Activated CD4-positive, alpha-beta T cell treated with anti-CD3 and anti-CD28 coated beads for 36 hours (primary cell): Measurements from ENCODE around the gene CDK5RAP2. TPM values are rescaled to one million over a fixed set of nuclear protein-coding genes. Genes with fewer than 3 reads are reported as not detected.

ENCODE experiments used
- ATAC-seq: fragments of 200-7000 bp; cut with Tn5 transposase; one replicate; pipeline ENCODE4 v1.10.0; 2021; ENCODE audit warnings: mild to moderate bottlenecking, moderate library complexity
- CTCF ChIA-PET: fragments of 350-600 bp; sonication (Branson Sonifier 250); formaldehyde crosslinking; loops from one replicate; lab custom pipeline; 2021; ENCODE audit warnings: antibody characterized with exemption; lab: Charles Lee
- POLR2A ChIA-PET: fragments of 350-600 bp; sonication (Branson Sonifier 250); formaldehyde crosslinking; loops from one replicate; lab custom pipeline; 2021; ENCODE audit warnings: antibody characterized with exemption, inconsistent platforms; lab: Charles Lee
- DNase-seq: peaks from one replicate; pipeline ENCODE4 v3.0.0-alpha.2; 2020
- H3K27ac Mint-ChIP-seq: one replicate; pipeline ENCODE4 v1.8.0; 2021; ENCODE audit warnings: mixed read lengths
- H3K27me3 Mint-ChIP-seq: one replicate; pipeline ENCODE4 v1.8.0; 2021; ENCODE audit warnings: mixed read lengths
- H3K36me3 Mint-ChIP-seq: one replicate; pipeline ENCODE4 v1.8.0; 2021; ENCODE audit warnings: low read depth, mixed read lengths
- H3K4me1 Mint-ChIP-seq: one replicate; pipeline ENCODE4 v1.8.0; 2021; ENCODE audit warnings: mixed read lengths
- H3K4me3 Mint-ChIP-seq: one replicate; pipeline ENCODE4 v1.8.0; 2021; ENCODE audit warnings: mild to moderate bottlenecking, moderate library complexity, mixed read lengths
- H3K9me3 Mint-ChIP-seq: one replicate; pipeline ENCODE4 v1.8.0; 2021; ENCODE audit warnings: low read depth, mixed read lengths
- intact Hi-C, 2 experiments: fragments of 100-400 bp; cut with DNase I in 1 of 2; cut with micrococcal nuclease in 1 of 2; formaldehyde crosslinking; loops; one replicate each; pipeline versions ENCODE4 v1.14.2 to v1.15.1; 2022 to 2024; cut with DNase I, micrococcal nuclease
- total RNA-seq, 2 experiments: library from RNA; stranded (reverse); gene quantifications; one replicate each; pipeline ENCODE4 v1.2.3, GENCODE V29; 2021

CDK5RAP2 gene
- total RNA-seq, 2 experiments from 2014 or later, result 68.8 to 85.8 TPM

DNA sequence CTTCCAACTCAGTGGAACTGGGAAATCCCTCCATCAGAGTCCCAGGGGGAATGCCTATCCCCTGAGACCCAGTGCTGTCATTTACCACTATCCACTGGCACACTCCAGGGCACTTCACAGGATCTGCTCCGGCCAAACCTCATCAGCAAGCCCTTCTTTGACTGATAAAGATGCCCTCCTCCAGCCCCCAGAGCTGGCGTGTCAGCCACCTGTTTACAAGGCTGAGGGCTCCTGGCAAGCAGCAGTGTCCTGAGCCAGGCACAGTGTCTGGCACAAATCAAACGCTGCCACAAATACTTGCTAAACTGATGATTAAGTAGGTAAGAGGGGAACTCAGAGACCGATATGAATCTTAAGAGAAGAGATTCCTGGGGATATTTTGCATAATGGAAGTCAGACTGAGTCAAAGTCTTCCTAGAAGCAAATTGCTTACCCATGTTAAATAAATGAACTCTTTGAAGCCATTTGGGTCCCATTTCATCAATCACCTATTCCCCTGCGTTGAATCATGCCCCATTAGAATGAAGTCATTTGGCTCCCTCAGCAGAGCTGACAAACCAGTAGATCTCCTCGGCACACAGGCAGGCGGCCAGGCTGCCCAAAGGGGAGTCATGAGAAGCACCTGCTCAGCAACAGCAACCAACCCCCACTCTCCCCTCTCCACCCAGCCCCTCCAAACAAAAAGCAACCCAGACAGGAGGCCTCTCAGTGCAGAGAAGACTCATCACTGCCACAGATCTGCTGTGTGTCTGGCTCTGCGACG lies 97.4 kb downstream of the CDK5RAP2 start:
- ChIA-PET CTCF (no interaction called here), POLR2A (no interaction called here)
- intact Hi-C loops, result no loop called here
- H3K27ac Mint-ChIP-seq, result no peak overlapping the region
- H3K4me1 Mint-ChIP-seq, result no peaks in the 10 kb centered on the region
- DNase-seq, result no peak
- no peak for ATAC-seq
- H3K36me3 Mint-ChIP-seq, result peaks cover 29% of the 10 kb centered on the region
- no peaks in the 10 kb centered on the region for H3K27me3 Mint-ChIP-seq
- no peaks in the 10 kb centered on the region for H3K9me3 Mint-ChIP-seq
- no peak overlapping the region for H3K4me3 Mint-ChIP-seq

DNA sequence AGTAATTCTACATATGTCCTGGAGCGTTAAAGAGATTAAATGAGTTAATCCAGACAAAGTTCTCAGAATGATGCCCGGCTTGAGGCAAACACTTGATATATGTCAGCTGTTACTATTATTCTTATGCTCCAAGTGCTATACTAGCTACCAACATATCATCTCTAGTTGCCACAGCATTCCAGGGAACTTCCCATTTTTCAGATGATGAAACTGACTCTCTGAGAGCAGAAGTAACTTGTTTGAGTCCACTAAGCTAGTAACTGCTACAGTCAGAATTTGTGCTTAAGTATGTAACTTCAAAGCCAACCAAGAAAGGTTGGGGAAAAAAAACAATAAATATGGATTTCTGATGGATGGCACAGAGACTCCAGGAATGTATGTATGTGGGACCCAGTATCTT lies 98.1 kb downstream of the CDK5RAP2 start:
- intact Hi-C loops, result no loop called here
- no peaks in the 10 kb centered on the region for H3K9me3 Mint-ChIP-seq
- no peak overlapping the region for H3K4me3 Mint-ChIP-seq
- H3K4me1 Mint-ChIP-seq, result no peaks in the 10 kb centered on the region
- H3K36me3 Mint-ChIP-seq, result peaks cover 29% of the 10 kb centered on the region
- H3K27ac Mint-ChIP-seq, result no peak overlapping the region
- POLR2A ChIA-PET, result no interaction called here
- CTCF ChIA-PET, result no interaction called here
- H3K27me3 Mint-ChIP-seq, result no peaks in the 10 kb centered on the region
- DNase-seq (no peak), ATAC-seq (no peak)

DNA sequence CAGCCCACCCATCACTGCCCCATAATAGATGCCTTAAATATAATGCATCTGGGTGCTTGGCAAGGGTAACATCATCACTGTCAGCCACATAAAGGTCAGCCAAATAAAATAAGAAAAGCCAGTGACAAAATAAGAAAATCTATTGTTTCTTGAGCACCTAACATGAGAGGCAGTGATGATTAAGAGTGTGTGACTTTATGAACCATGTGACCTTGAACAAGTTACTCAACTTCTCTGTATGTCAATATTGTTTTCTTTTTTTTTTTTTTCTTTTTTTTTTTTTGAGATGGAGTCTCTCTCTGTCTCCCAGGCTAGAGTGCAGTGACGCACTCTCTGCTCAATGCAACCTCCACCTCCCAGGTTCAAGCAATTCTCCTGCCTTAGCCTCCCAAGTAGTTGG lies 98.7 kb downstream of the CDK5RAP2 start:
- Mint-ChIP-seq H3K4me3 (no peak overlapping the region), H3K9me3 (no peaks in the 10 kb centered on the region), H3K27me3 (no peaks in the 10 kb centered on the region), H3K36me3 (peaks cover 25% of the 10 kb centered on the region), H3K4me1 (no peaks in the 10 kb centered on the region), H3K27ac (no peak overlapping the region)
- ChIA-PET CTCF (no interaction called here), POLR2A (no interaction called here)
- intact Hi-C loops, result no loop called here
- no peak for DNase-seq
- ATAC-seq, result no peak

DNA sequence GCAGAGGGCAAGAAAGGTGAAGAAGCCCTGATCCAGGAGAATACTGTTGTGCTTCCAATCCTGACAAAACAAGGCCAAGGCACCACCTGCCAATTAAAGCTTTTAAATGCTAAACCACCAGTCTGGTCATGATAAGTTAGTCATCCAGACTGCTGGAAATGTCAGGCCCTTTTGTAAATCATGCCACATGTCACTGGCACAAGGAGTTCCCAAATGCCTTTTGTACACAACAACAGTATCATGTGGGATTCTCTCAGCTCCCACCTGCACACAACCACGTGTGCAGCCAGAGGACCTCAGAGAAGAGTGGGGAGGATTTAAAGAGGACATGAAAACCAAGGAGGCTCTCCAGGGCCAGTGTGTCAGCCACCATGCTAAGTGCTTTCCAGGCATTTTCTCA lies 99.3 kb downstream of the CDK5RAP2 start:
- ATAC-seq (no peak), DNase-seq (no peak)
- intact Hi-C loops, result no loop called here
- ChIA-PET CTCF (no interaction called here), POLR2A (no interaction called here)
- no peak overlapping the region for H3K27ac Mint-ChIP-seq
- H3K4me1 Mint-ChIP-seq, result no peaks in the 10 kb centered on the region
- H3K36me3 Mint-ChIP-seq, result peaks cover 24% of the 10 kb centered on the region
- H3K4me3 Mint-ChIP-seq, result no peak overlapping the region
- H3K9me3 Mint-ChIP-seq, result no peaks in the 10 kb centered on the region
- no peaks in the 10 kb centered on the region for H3K27me3 Mint-ChIP-seq

DNA sequence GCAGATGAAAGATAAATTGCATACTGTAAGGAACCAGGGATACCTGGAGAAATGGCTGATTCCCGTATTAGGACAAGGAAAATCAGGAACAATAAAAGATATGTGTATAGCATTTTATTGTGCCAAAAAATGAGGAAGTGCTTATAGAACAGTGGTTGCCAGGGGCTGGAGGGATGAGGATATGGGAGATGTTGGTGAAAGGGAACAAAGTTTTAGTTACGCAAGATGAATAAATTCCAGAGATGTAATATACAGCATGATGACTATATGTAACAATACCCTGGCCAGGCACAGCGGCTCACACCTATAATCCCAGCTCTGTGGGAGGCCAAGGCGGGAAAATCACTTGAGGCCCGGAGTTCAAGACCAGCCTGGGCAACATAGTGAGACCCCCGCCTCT lies 101.8 kb downstream of the CDK5RAP2 start:
- CTCF ChIA-PET, result interaction anchor here (0.7 to 1.6 kb wide), 5 partner anchors 20 to 341 kb away, joined by 3 to 4 read pairs (median 4); no protein-coding TSS in a partner anchor
- Mint-ChIP-seq H3K9me3 (no peaks in the 10 kb centered on the region), H3K36me3 (peaks cover 26% of the 10 kb centered on the region), H3K4me3 (no peak overlapping the region), H3K27me3 (no peaks in the 10 kb centered on the region), H3K27ac (no peak overlapping the region), H3K4me1 (no peaks in the 10 kb centered on the region)
- intact Hi-C loops, result loop anchor here in 1 of 2 experiments (5.0 kb wide), 1 partner anchor 516 kb away; no protein-coding TSS in a partner anchor
- DNase-seq (no peak), ATAC-seq (no peak)
- POLR2A ChIA-PET, result no interaction called here

DNA sequence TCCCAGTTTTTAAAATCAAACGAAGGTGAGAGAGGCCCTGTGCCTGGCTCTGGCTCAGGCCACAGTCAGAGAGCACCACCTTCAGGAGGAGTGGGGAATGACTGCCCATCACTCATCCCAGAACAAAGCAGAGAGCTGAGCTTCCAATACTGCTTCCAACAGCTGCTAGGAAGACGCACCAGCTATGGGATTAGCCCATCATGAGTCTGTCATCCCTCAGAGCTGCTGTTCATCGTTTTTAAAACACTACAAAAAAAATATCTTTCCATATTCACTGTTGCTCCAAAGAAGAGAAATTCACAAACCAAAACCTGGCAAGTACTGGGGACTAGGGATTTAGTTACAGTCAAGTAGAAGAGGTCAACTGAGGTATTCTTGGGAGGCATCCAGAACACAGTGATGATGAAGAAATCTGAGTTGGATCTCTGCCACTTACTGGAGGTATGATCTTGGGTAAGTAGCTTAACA lies 102.4 kb downstream of the CDK5RAP2 start:
- H3K36me3 Mint-ChIP-seq, result peaks cover 25% of the 10 kb centered on the region
- intact Hi-C loops, result loop anchor here in 1 of 2 experiments (5.0 kb wide), 1 partner anchor 515 kb away; no protein-coding TSS in a partner anchor
- no peak overlapping the region for H3K4me3 Mint-ChIP-seq
- no peak overlapping the region for H3K27ac Mint-ChIP-seq
- no peaks in the 10 kb centered on the region for H3K4me1 Mint-ChIP-seq
- DNase-seq, result peak; percentile 58
- POLR2A ChIA-PET, result no interaction called here
- ATAC-seq, result peak; percentile 75
- H3K27me3 Mint-ChIP-seq, result no peaks in the 10 kb centered on the region
- no peaks in the 10 kb centered on the region for H3K9me3 Mint-ChIP-seq
- CTCF ChIA-PET, result interaction anchor here (0.5 to 1.6 kb wide), 13 partner anchors 11 to 340 kb away, joined by 3 to 6 read pairs (median 3); no protein-coding TSS in a partner anchor

DNA sequence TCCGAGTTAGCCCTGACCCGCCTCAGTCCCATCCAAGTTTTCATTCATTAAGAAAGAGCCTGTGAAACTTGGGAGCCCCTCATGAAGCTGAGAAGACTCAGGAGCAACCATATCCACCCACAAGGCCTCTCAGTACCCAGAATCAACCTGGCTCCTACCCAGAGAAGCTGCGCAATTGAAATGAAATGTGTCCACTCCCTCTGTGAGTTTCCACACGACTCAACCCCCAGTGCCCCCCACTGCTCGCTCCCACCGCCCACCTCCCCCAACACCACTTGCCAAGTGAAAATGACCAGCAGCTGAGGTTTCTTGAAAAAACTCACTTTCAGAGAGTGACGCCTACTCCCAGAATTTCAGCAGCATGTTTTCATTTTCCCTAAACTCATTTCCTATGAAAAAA lies 104.6 kb downstream of the CDK5RAP2 start:
- no peak for ATAC-seq
- H3K36me3 Mint-ChIP-seq, result peaks cover 28% of the 10 kb centered on the region
- ChIA-PET POLR2A (no interaction called here), CTCF (interaction anchor here (0.6 to 0.8 kb wide), 2 partner anchors 10 to 242 kb away, joined by 3 to 5 read pairs; no protein-coding TSS in a partner anchor)
- H3K27ac Mint-ChIP-seq, result no peak overlapping the region
- no peak for DNase-seq
- H3K4me1 Mint-ChIP-seq, result no peaks in the 10 kb centered on the region
- intact Hi-C loops, result loop anchor here in 1 of 2 experiments (5.0 kb wide), 1 partner anchor 513 kb away; no protein-coding TSS in a partner anchor
- no peaks in the 10 kb centered on the region for H3K27me3 Mint-ChIP-seq
- no peaks in the 10 kb centered on the region for H3K9me3 Mint-ChIP-seq
- no peak overlapping the region for H3K4me3 Mint-ChIP-seq

DNA sequence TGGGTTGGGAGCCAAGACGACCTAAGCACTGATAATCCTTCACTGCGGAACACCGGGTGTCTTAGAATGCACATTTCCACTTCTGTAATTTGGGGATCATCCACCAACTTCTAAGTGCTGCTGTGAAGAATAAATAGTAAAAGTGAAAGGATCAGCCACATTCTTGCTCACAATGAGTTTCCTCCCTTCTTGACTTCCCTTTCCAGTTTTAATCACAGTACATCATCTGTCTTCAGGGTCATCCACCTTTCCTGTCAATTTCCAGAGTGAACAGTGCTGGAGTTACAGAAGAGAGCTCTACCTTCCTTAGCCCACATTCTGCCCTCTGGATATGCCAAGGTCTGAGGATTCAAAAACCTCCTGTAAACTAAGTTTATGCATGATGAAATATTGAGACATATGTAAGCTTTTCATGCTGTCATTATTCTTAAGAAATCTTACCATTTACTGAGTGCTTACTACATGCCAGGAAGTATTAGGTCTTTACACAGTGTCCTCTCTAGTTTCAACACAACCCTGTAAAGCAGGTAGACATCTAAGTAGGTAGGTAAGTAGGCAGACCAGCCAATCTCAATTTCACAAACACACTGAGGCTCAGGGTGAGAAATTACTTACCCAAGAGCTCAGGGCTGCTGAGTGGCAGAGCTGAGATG lies 105.2 kb downstream of the CDK5RAP2 start:
- peak overlapping the region; percentile 49 for H3K27ac Mint-ChIP-seq
- CTCF ChIA-PET, result interaction anchor here (0.6 to 0.8 kb wide), 2 partner anchors 9 to 242 kb away, joined by 3 to 5 read pairs; no protein-coding TSS in a partner anchor
- ATAC-seq, result no peak
- POLR2A ChIA-PET, result no interaction called here
- DNase-seq, result no peak
- H3K9me3 Mint-ChIP-seq, result no peaks in the 10 kb centered on the region
- H3K27me3 Mint-ChIP-seq, result no peaks in the 10 kb centered on the region
- no peaks in the 10 kb centered on the region for H3K4me1 Mint-ChIP-seq
- no peak overlapping the region for H3K4me3 Mint-ChIP-seq
- H3K36me3 Mint-ChIP-seq, result peaks cover 32% of the 10 kb centered on the region
- intact Hi-C loops, result loop anchor here in 1 of 2 experiments (5.0 kb wide), 1 partner anchor 512 kb away; no protein-coding TSS in a partner anchor

DNA sequence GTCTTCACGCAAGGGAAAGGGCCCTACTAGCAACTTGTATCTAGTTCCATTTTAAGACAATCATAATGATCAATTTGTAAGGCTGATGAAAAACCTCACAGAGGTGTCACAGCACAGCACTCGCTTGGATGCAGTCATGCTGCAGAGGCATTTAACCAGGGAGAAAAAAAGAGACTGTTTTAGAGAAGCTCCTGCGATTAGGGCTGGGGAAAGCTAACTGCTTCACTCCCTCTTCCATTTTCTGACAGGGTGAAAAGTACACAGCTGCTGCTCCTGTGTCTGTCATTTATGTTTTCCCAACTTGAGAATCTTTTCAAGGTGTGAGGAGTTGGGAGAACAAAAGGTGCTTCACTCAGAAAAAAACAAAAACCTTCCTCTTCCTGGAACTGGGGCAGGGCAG lies 106.4 kb downstream of the CDK5RAP2 start:
- ChIA-PET CTCF (no interaction called here), POLR2A (no interaction called here)
- Mint-ChIP-seq H3K4me3 (no peak overlapping the region), H3K4me1 (no peaks in the 10 kb centered on the region), H3K9me3 (no peaks in the 10 kb centered on the region), H3K27ac (no peak overlapping the region), H3K36me3 (peaks cover 38% of the 10 kb centered on the region), H3K27me3 (no peaks in the 10 kb centered on the region)
- intact Hi-C loops, result no loop called here
- ATAC-seq, result no peak
- DNase-seq, result no peak

DNA sequence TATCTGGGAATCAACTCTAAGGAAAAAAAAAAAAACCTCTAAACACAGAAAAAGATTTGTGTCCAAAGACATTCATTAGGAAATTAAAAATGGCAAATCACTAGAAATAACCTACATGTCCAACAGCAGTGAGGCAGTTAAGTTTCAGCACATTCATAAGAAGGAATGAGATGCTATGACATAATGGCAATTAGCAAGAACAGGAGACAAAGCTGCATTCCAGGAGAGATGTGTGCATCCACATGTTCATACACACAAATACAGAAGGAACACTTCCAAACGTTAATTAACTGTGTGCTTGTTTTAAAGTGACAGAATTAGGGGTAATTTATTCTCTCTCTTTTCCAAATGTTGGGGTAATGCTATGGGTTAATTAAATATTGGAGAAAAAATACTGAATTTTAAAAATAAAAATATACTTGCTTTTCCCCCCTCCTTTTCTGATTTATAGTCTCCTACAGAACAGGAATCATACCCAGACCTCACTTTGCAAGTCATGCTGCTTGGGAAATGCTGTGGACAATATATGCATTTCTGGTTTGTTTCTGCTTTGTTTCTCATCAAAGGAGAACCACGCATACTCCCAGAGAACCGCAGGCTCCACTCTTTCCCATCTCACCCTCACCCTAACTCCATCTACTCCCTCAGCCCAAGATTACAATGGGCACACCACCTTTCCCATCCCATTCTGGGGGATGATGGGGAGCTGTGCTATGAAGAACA lies 114.1 kb downstream of the CDK5RAP2 start:
- no peaks in the 10 kb centered on the region for H3K27me3 Mint-ChIP-seq
- H3K9me3 Mint-ChIP-seq, result no peaks in the 10 kb centered on the region
- H3K4me1 Mint-ChIP-seq, result no peaks in the 10 kb centered on the region
- H3K4me3 Mint-ChIP-seq, result no peak overlapping the region
- POLR2A ChIA-PET, result interaction anchor here (0.6 kb wide), 1 partner anchor 163 kb away, joined by 3 read pairs; no protein-coding TSS in a partner anchor
- H3K36me3 Mint-ChIP-seq, result peaks cover 46% of the 10 kb centered on the region
- intact Hi-C loops, result no loop called here
- ATAC-seq (no peak), DNase-seq (no peak)
- CTCF ChIA-PET, result interaction anchor here (1.2 kb wide), 2 partner anchors 9 to 10 kb away, joined by 3 to 5 read pairs; no protein-coding TSS in a partner anchor
- H3K27ac Mint-ChIP-seq, result no peak overlapping the region

DNA sequence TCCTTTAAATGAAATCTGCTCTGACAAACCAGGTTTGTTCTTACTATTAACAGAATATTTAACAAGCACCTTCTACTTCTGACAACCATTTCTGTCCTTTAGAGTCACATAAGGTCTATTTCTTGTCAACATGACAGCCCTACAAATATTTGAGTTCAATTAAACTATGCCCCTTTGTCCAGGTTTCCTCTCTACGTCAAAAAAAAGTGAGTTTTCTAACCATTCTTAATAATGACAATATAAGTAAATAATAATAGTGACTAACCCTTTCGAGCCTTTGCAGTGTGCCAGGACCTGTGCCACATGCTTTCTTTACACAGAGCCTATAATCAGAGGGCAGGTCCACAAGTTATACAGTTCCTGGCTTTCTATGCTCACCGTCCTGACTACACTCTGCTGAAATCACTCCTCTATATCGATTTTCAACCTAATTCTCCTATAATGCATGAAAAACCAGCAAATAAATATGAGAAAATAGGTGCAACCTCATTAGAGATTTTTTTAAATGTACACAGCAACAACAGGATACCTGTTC lies 115.0 kb downstream of the CDK5RAP2 start:
- CTCF ChIA-PET, result no interaction called here
- H3K4me1 Mint-ChIP-seq, result no peaks in the 10 kb centered on the region
- no peaks in the 10 kb centered on the region for H3K27me3 Mint-ChIP-seq
- ATAC-seq (no peak), DNase-seq (no peak)
- no peak overlapping the region for H3K27ac Mint-ChIP-seq
- H3K36me3 Mint-ChIP-seq, result peaks cover 49% of the 10 kb centered on the region
- intact Hi-C loops, result no loop called here
- no peak overlapping the region for H3K4me3 Mint-ChIP-seq
- H3K9me3 Mint-ChIP-seq, result no peaks in the 10 kb centered on the region
- POLR2A ChIA-PET, result no interaction called here
